Skin epidermis (tissue), 12 donors: ENCODE results near the gene ANGPTL7.

Source experiments
- H3K27ac ChIP-seq, 21 experiments: fragments of 200-600 bp; sonication (generic) in 11 of 21; one replicate each; pipeline ENCODE4 v1.5.0; 2020; ENCODE audit warnings: mild to moderate bottlenecking in 3 of 21, inconsistent platforms in 2 of 21, moderate library complexity in 2 of 21
- H3K4me3 ChIP-seq, 7 experiments: fragments of 200-600 bp; sonication (generic) in 2 of 7; one replicate each; pipeline ENCODE4 v1.5.0; 2020; ENCODE audit warnings: inconsistent platforms in 2 of 7, mild to moderate bottlenecking in 2 of 7, moderate library complexity in 1 of 7

ANGPTL7 gene

DNA sequence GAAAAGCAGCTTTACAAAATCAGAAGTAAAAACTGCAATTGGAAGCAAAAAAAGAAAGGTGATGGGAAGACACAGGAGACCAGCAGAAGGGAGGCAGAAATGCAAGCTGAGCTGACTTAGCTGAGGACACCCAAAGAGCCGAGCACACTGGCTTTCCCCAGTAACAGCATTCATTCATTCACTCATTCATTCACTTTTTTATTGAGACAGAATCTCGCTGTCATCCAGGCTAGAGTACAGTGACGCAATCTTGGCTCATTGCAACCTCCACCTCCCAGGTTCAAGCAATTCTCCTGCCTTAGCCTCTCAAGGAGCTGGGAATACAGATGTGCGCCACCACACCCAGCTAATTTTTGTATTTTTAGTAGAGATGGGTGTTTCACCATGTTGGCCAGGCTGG, 8.2 kb downstream of the ANGPTL7 start:
- Histone ChIP-seq H3K27ac (no peak overlapping the region), H3K4me3 (no peak overlapping the region)

DNA sequence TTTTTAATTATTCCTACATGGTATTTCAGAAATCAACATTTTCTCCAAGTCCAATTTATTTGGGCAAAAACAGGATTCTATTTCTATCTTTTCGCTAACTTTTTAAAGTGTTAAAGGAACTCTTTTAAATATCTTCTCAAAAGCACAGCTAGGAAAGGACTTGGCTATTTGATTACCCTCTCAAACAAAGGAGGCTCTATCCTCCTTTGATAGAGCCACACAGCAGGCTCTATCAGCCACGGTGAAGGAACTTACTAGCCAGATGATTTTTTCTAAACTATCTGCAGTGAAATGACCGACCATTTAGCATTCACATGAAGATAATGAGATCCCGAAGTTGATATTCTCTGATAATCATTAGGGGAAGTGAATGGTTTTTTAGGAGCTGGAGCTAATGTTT, 9.1 kb downstream of the ANGPTL7 start:
- H3K27ac ChIP-seq: no peak overlapping the region
- no peak overlapping the region for H3K4me3 ChIP-seq

DNA sequence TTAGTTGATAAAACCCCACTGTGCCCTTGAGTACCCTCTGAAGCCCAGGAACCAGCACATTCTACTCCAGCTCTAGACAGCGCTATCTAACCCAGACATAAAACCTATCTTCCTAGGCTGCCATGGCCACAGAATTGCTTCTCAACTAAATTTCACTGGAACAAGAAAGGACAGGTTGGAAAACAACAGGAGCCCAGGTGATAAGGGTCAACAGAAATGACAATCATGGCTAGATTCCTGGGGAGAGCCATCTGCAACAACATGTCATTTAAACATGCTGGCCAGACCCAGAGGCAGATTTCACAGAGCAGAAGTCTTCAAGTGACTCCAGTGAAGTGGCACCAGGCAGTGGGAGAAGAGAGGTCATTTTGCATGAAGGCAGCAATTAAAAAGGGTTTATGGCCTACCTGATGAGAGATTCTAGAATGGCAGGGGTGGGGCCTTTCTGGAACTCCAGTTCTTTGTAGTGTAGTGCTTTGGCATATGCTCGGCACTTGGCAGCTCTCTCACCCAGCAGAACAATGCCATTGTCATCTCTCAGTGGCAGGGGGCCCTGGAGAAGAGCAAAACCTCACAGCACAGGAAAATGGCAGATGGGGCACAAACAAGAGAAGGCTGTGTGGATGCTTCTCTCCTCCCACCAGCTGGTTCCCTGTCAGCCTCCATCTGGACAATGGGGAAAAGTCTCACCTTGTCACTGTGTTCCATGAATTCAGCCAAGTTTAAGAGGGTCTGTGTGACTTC, 9.9 kb downstream of the ANGPTL7 start:
- H3K4me3 ChIP-seq: no peak overlapping the region
- H3K27ac ChIP-seq: no peak overlapping the region

DNA sequence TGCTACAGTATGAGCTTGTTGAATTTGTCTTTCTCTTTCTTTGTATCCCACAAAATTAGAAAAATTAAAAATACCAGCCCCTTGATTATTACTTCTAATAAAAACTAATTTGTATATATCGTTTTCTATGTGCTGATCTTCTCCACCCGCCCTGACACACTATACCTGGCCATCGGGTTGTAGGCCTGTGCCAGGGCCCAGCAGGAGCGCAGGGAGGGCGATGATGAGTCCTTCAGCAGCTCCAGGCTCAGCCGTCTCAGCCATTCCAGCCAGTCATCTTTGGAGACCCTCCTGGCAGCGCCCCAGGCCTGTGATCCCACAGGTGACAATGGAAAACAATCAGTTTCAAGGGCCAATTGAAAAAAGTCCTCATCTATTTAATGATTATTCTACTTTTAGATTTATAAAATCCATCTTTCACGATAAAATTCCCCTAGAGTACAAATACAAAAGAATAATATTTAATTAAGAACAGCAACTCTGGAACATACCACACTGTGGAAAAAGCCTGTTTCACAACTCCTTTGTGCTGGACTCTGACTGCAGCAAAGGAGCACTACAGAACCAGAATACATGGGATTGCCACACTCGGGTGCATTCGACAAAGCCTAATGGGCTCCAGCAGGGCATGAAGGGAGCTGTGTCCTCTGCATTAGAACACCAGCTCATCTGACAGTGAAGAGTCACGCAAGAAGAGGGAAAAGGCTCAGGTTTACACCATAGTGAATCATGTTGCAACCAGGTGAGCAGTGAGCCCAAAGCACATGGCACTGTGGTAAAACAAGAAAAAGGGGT, 15.4 kb downstream of the ANGPTL7 start:
- Histone ChIP-seq H3K27ac (no peak overlapping the region), H3K4me3 (no peak overlapping the region)

DNA sequence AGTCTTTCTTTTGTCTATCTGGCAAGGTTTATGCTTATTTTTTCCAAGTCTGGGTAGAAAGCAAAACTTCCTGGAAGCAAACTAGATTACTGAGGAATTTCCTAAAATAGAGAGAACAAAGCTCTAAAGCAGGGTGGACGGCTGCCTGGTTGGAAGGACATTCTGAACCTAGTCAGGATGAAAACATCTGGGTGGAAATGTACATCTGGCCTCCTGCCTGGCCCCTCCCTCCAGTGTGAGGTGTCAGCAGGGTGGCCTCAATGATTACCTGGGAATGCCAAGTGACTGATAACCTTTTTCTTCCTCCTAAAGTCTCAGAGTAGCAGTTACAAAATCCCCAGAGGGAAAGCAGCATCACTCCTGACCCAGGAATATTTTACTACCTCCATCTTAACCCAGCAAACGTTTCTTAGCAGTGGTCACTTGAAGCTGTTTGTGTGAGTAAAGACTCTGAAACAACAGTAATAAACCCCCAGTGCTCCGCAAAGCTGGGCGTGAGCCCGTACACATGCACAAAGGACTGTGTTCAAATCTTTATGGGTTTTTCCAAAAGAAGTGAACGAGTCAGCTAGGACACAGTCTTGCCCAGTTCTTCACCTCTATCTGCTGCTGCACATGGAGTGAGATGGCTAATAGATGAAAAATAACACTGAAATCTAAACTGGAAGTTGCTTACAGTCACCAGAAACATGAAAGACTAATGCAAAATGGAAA, 18.9 kb downstream of the ANGPTL7 start:
- Histone ChIP-seq H3K27ac (no peak overlapping the region), H3K4me3 (no peak overlapping the region)

DNA sequence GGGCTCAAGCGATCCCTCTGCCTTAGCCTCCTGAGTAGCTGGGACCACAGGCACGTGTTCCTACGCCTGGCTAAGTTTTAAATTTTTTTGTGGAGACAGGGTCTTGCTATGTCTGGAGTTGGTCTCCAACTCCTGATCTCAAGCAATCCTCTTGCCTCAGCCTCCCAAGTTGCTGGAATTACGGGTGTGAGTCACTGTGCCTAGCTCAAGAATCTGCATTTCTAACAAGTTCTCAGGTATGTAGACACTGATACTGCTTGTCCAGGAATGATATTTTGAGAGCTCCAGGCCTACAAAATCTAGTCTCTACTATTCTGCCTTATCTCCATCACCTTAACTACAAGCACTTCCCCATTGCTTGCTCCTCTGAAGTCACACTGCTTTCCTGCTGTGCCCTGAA, 22.3 kb downstream of the ANGPTL7 start:
- no peak overlapping the region for H3K4me3 ChIP-seq
- H3K27ac ChIP-seq: no peak overlapping the region

DNA sequence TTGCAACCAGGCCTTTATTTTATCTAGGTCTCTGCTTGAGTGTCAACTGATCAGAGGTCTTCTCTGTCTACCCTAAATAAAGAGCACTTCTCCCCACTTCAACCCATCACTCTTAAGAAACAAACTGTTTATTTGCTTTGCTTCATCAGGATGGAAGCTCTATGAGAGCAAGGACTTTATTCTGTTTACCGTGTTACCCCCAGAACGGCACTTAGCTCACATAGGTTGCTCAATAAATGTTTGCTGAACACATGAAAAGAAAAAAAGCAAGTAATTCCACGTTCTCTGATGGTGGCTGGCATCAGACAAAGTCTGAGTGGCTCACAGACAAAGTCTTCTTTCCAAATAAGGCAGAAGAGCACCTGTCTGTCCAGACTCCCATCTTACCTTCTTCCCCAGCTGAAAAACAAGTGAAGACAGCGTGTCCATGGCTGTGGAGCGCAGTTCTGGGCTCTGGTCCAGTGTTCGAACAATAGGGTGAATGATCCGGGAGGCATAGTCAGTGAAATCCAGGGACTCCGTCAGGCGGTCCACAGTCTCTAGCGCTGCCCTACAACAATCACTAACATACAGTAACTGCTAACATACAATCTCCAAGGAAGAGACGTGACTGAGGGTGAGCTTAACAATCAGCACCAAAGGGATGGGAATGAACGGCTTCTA, 22.9 kb downstream of the ANGPTL7 start:
- H3K27ac ChIP-seq: no peak overlapping the region
- no peak overlapping the region for H3K4me3 ChIP-seq

DNA sequence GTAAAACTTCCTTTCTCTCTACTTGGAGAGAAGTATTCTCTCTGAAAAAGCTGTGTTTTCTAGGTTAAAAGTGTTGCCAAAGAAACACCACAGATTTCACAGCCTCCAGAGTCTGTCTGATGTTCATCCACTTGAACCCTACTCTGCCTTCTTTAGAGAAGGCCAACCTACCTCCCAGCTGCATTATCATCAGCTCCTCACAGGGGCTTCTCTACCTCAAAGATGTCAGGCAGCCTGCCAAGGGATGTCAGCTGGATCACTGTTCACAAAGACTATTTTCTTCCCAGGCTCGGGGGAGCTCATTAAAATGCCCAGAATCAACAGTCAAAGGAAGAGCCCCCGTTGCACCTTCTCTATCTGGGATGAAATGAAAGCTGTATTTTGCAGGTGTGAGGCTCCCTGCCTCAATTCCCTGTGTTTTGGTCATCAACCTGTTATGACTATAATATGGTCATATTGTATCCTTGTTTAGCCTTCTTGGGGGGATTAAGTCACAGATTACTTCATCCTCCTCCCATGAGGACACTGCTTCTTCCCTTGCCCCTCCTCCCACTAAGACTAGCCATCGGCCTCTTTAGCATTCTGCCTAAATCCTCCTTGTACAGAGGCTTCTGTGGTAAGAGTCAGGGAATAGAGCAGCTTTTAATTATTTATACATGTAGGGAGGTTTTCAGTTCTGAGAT, 25.7 kb downstream of the ANGPTL7 start:
- H3K27ac ChIP-seq: no peak overlapping the region

DNA sequence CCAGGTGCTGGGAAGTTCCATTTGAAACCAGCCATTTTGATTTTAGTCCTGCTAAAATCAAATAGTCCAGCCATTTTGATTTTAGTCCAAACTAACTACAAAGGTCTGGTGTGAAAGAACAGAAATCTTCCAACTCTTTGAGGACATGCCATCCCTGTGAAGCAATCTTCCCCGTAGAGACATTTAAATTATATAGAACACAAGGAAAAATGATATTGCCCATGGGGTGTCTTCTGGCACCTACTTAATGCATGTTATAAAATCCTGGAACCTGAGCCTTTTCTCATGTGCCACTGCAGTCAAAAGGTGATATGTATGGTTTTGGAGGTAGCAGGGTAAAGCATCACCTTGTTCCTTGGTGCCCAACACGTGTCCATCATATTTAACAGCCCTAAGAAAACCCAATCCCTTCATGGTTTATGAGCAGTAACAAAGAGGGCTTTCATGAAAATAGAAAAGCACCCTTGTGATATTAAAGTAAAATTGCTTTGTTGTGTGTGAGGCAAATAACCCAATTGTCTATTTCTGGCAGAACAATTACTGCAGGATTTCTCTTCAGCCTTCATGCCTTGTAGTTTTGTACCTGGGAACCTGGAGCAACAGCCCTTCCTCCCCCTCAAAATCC, 26.3 kb downstream of the ANGPTL7 start:
- H3K27ac ChIP-seq: no peak overlapping the region

More for the DNA sequence above, 25.7 kb downstream of the ANGPTL7 start:
- H3K4me3 ChIP-seq: no peak overlapping the region

DNA sequence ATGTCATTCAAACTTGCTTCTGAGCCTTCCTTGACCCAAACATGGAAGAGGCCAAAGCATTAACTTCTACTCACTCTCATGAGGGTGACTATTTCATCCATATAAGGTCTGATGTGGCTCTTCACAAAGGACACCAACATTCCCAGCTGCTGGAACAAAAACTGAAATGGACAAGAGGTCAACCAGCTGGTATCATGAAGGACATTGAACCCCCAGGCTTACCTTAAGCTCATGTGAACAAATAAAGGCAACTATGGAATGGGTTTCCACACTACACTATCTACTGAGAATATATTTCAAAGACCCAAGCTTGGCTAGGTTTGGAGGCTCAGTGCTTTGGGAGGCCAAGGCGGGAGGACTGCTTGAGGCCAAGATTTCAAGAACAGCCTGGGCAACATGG, 26.9 kb downstream of the ANGPTL7 start:
- H3K27ac ChIP-seq: no peak overlapping the region

More for the DNA sequence above, 26.3 kb downstream of the ANGPTL7 start:
- H3K4me3 ChIP-seq: no peak overlapping the region

DNA sequence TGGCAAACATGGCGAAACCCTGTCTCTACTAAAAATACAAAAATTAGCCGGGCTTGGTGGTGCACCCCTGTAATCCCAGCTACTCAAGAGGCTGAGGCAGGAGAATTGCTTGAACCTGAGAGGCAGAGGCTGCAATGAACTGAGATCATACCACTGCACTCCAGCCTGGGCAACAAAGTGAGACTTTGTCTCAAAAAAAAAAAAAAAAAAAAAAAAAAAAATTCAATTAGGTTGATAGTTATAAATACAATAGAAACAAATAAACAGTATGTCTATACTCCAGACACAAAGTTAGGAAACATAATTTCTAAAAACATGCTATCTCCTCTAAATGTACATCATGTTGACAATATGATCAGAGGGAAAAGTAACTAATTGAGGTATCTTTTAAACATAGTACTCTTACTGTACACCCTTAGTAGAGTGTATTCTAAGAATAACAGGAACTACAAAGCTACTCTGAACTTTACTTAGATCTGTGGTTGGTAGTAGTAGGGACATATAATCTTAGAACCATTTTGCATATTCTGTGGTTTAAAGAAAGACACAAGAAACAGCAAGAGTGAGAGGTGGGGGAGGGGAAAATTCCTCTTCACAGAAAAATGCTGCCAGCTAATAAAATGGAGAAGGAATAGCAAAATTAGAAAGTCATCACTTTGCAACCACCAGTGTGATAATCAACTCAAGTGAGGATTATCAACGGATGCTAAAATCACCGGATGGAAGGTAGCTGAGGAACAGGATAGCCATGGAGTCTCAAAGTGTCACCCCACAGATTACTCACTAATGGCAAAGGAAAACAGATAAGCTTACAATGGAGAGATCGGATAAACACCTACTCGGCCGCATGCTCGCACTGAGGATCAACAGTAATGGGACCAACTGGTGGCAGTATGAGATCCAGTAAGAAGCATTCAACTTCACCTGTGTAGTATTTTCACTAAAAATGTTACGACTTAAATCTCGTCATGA, 38.2 kb downstream of the ANGPTL7 start:
- Histone ChIP-seq H3K27ac (no peak overlapping the region), H3K4me3 (no peak overlapping the region)

More for the DNA sequence above, 26.9 kb downstream of the ANGPTL7 start:
- no peak overlapping the region for H3K4me3 ChIP-seq

DNA sequence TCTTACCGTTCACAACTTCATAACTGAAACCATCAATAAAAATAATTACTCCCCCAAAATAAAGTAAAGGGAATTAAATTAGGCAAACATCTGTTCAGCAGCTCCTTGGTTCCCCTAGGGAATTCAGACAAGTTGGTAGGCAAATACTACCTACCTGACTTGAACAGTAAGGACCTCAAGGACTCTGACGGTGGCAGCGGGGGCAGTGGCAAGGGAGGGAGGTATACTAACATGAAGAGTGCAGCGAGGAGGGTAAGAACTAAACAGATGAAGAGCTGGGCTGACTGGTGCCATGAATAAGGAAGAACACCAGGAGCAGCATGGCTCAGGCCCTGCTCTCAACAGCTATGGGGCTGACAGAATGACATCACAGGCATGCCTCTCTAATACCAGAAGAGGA, 40.0 kb downstream of the ANGPTL7 start:
- Histone ChIP-seq H3K27ac (no peak overlapping the region), H3K4me3 (no peak overlapping the region)

DNA sequence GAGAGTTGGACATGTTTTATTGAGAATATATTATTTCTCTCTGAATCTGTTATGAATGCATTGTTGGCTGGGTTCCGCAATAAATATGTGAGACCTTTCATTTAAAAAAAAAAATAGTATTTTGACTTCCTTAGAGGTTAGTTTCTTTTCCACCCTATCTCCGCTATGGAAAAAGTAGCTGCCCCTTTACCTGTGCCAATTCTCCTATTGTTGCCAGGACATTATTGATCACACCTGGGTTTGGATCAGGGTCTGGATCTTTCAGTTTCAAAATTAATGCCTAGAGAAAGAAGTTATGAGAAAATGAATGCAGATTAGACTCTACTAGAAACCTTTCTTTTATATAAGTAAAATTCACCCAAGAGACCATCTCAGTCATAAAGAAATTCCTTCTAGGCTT, 44.1 kb downstream of the ANGPTL7 start:
- no peak overlapping the region for H3K4me3 ChIP-seq
- H3K27ac ChIP-seq: no peak overlapping the region

DNA sequence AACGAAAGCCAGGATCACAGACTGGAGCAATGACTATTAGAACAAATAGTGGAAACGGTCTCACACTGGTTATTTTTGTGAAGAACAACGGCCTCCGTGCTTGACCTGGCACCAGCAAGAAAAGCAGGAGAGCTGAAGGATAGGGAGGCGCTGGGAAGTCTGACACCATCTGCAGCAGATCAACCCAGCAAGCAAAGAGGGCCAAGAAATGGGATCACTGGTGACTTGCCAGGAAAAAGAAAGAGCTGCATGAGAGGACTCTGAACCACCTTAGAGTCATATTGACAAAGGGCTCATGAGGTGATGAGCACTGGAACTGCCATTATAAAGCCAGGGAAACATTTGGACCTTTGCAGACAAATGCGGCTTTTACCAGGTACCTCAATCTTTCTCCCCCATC, 48.2 kb downstream of the ANGPTL7 start:
- no peak overlapping the region for H3K27ac ChIP-seq
- H3K4me3 ChIP-seq: no peak overlapping the region

DNA sequence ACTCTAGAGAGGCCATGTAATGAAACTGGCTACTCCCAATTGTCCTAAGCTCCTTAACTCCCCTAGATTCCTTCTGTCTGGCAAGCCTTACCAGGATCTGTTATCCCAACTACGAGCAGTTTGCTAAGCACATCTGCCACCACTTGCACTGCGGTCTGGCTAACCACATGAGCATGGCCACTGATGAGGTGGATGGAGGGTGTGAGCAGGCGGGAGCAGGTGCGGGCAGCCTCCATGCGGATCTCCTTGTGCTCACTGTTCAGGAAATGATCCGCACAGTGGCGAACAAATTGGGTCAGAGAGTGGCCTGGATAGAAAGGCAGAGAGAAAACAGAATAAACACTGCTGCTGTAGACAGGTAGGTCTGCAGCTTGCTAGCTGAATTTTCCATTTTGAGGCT, 49.2 kb downstream of the ANGPTL7 start:
- no peak overlapping the region for H3K27ac ChIP-seq

DNA sequence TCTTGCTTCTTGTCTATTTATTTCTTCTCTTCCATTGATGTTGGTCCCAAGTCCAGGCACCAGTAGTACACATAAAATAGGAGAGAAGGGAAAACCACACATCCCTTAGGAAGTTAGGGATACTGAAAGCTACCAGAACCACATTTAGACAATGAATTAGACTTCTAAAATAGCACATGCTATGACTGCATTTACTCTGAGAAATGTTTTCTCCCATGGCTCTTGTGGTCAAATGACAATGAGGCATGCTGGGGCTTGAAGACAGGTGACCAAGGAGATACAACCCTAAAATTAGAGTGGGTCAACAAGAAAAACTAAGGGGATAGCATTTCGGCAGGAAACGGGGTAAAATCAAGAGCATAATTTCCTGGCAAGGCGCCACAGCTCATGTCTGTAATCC, 56.1 kb downstream of the ANGPTL7 start:
- Histone ChIP-seq H3K4me3 (no peak overlapping the region), H3K27ac (peak overlapping the region in 4 of 21 experiments; percentile 3 to 54 (median 25))

More for the DNA sequence above, 49.2 kb downstream of the ANGPTL7 start:
- H3K4me3 ChIP-seq: no peak overlapping the region
